Heart left ventricle (tissue), 16 donors: ENCODE results near the gene AFAP1L2. TPM values are rescaled to one million over a fixed set of nuclear protein-coding genes. Genes with fewer than 3 reads are reported as not detected.

Experiments used
- ATAC-seq, 4 donors: fragments of 200-7000 bp; cut with Tn5 transposase; one replicate each; pipeline ENCODE4 v1.9.1; 2020 to 2022; ENCODE audit warnings: moderate library complexity in 4 of 4, mild to moderate bottlenecking in 3 of 4, moderate number of reproducible peaks in 1 of 4
- DNase-seq, 5 donors: peaks; one replicate each; pipeline ENCODE4 v3.0.0-alpha.2; 2020
- H3K27ac ChIP-seq, 12 donors: fragments of 200-600 bp; sonication (generic) in 4 of 12; one replicate each; pipeline versions ENCODE4 v1.5.0 to v1.8.0; 2016 to 2022; ENCODE audit warnings: mild to moderate bottlenecking in 2 of 12
- H3K27me3 ChIP-seq, 9 donors: fragments of 200-600 bp; sonication (generic) in 2 of 9; one replicate each; pipeline versions ENCODE4 v1.5.1 to v1.8.0; 2016 to 2022; ENCODE audit warnings: mild to moderate bottlenecking in 3 of 9
- H3K36me3 ChIP-seq, 9 donors: fragments of 200-600 bp; sonication (generic) in 2 of 9; one replicate each; pipeline versions ENCODE4 v1.5.0 to v1.8.0; 2018 to 2022; ENCODE audit warnings: mild to moderate bottlenecking in 2 of 9
- H3K4me1 ChIP-seq, 12 donors: fragments of 200-600 bp; sonication (generic) in 4 of 12; one replicate each; pipeline versions ENCODE4 v1.5.0 to v1.8.0; 2016 to 2022; ENCODE audit warnings: mild to moderate bottlenecking in 3 of 12
- H3K4me3 ChIP-seq, 12 donors: fragments of 200-600 bp; sonication (generic) in 4 of 12; one replicate each; pipeline versions ENCODE4 v1.5.0 to v1.8.0; 2017 to 2022; ENCODE audit warnings: mild to moderate bottlenecking in 9 of 12, moderate library complexity in 4 of 12
- H3K9me3 ChIP-seq, 12 donors: fragments of 200-600 bp; sonication (generic) in 4 of 12; one replicate each; pipeline versions ENCODE4 v1.5.0 to v1.8.0; 2016 to 2022; ENCODE audit warnings: mild to moderate bottlenecking in 1 of 12
- CTCF ChIP-seq, 12 donors: fragments of 200-600 bp; sonication (generic) in 4 of 12; IDR thresholded peaks; one replicate each; pipeline versions ENCODE4 v1.5.0 to v1.8.0; 2018 to 2022; ENCODE audit warnings: antibody characterized with exemption in 12 of 12, mild to moderate bottlenecking in 5 of 12
- POLR2A ChIP-seq, 2 donors: fragments of 450-650 bp; IDR thresholded peaks; one replicate each; pipeline ENCODE4 v1.6.1; 2017; ENCODE audit warnings: antibody characterized with exemption in 2 of 2, mild to moderate bottlenecking in 2 of 2, moderate library complexity in 2 of 2
- WGBS, 4 donors: extraction: QIAGEN DNeasy Blood & Tissue Kit in 2 of 4; methylation state at CpG; one replicate each; pipeline versions ENCODE4 v1.1.5 to v1.1.7; 2013 to 2018; 5-methylcytosine and 5-hydroxymethylcytosine counted together
- intact Hi-C, 10 donors: fragments of 100-400 bp; cut with DNase I; formaldehyde crosslinking; loops; one replicate each; pipeline versions ENCODE4 v1.11.1 to v1.14.2; 2022
- long read RNA-seq, 3 donors: library from polyadenylated mRNA; unstranded; transcript quantifications; one replicate each; pipeline ENCODE4 v2.0.0, GENCODE V29; 2020 to 2021
- polyA plus RNA-seq, 2 donors: library from polyadenylated mRNA; stranded (reverse); fragments of 200-250 nt; gene quantifications; one replicate each; pipeline ENCODE4 v1.2.3, GENCODE V29; 2013
- total RNA-seq, 9 donors: library from RNA; depleted of rRNA in 2 of 9; stranded (reverse); fragments of >200 nt in 2 of 9; fragmentation: NEBNext Ultra II Directional in 3 of 9; extraction: Animal tissue kit (Norgen Biotek cat#: 25700) in 3 of 9; gene quantifications; one replicate each; pipeline versions ENCODE4 v1.1.0 to v1.2.4, GENCODE V29; 2016 to 2023
- donor health status: ischemic (EF 13 %, LVEDD 7.1; RV severe dilation, severe dysfunction).
- donor health status: healthy with polysubstance abuse.
- donor health status: DM: no; HTN: yes; CAD: no.
- donor health status: DM: no; HTN: no; CAD: no.
- donor health status: ischemic (EF 25% LVEDD 6.9; RV normal size, moderate dysfunction).
- donor health status: ischemic (EF 25% LVEDD 5.7; RV mildly dilated, moderate dysfunction).
- donor health status: healthy.
- donor health status: DM: yes; HTN: yes; CAD: no.
- donor health status: ischemic (EF 35%, LVEDD 5.7; RV mildly dilated, moderate dysfunction).
- donor health status: nonischemic (EF 11% LVEDD 7.7; RV severe dilation, severe dysfunction).
- donor health status: DM: yes; HTN: yes; CAD: no.
- donor health status: PGD.
- donor health status: ischemic (EF 29% LVEDD 5.4; RV normal size, mild dysfunction).
- donor health status: nonischemic (EF 23%, LVEDD 6.1; RV moderate dilation, normal function).

The AFAP1L2 gene
- total RNA-seq, result 1 to 10 TPM; 2.8 to 8.2 (median 5.0) TPM
- 1 to 10 TPM; 2.8 to 3.0 TPM for polyA plus RNA-seq
- long read RNA-seq, donor 1, partial matches to known transcripts, result 1 of 4 reads
- long read RNA-seq, donor 1, other reads (novel, unspliced or antisense), result 2 of 4 reads
- long read RNA-seq, donor 2, partial matches to known transcripts, result 6 of 14 reads
- long read RNA-seq, donor 2, other reads (novel, unspliced or antisense), result 8 of 14 reads
- long read RNA-seq, donor 3, partial matches to known transcripts, result 0 of 9 reads
- long read RNA-seq, donor 3, other reads (novel, unspliced or antisense), result 7 of 9 reads

GRCh38 chr10:114404171-114405010 is at the start of gene AFAP1L2:
AFAP1L2 (minus strand) TSS chr10:114404502; CDS start chr10:114404455, 47 bp downstream.
- Histone ChIP-seq H3K4me1 (peaks cover 4 to 62% (median 26%) of the 10 kb centered on the region in 12 donors), H3K9me3 (peaks cover 0 to 2% (median 0%) of the 10 kb centered on the region in 12 donors), H3K27ac (peak within 1 kb of the TSS; percentile 37 to 76 (median 68)), H3K4me3 (peak within 1 kb of the TSS; percentile 52 to 71 (median 61)), H3K36me3 (no peaks in the 10 kb centered on the region), H3K27me3 (peaks cover 0 to 39% (median 5%) of the 10 kb centered on the region in 9 donors)
- WGBS, 4 donors, result 1 to 6% (median 2%) methylated on average over 17 to 88 of the region's 88 CpGs
- intact Hi-C loops, result loop anchor here in 5 of 10 donors (5.0 to 10.0 kb wide), 5 partner anchors 67 to 102 kb away; no protein-coding TSS in a partner anchor
- ATAC-seq (peak; percentile 39 to 84 (median 74)), DNase-seq (peak in 4 of 5 donors; percentile 43 to 70 (median 51))
- TF ChIP-seq POLR2A (IDR thresholded peaks at IDR 0.05) (peak in 1 of 2 donors; percentile 43), CTCF (IDR thresholded peaks at IDR 0.05) (no peak)

- no peaks in the 10 kb centered on the region for H3K9me3 ChIP-seq
- ATAC-seq (peak in 1 of 4 donors; percentile 14), DNase-seq (no peak)
- 83 to 89% (median 86%) methylated on average over 9 of the region's 9 CpGs for WGBS, 4 donors
- TF ChIP-seq POLR2A (IDR thresholded peaks at IDR 0.05) (no peak), CTCF (IDR thresholded peaks at IDR 0.05) (no peak)
- H3K4me1 ChIP-seq, result peaks cover 0 to 15% (median 2%) of the 10 kb centered on the region in 12 donors
- peaks cover 0 to 98% (median 28%) of the 10 kb centered on the region in 9 donors for H3K36me3 ChIP-seq
- no peaks in the 10 kb centered on the region for H3K27me3 ChIP-seq
- H3K27ac ChIP-seq, result no peak overlapping the region
- intact Hi-C loops, result no loop called here
- no peak overlapping the region for H3K4me3 ChIP-seq
Observed at GRCh38 chr10:114453576-114453975, 49.3 kb upstream of the AFAP1L2 start.

GRCh38 chr10:114448897-114449296 is 44.6 kb upstream of the AFAP1L2 start:
- Histone ChIP-seq H3K27me3 (no peaks in the 10 kb centered on the region), H3K4me1 (peaks cover 0 to 21% (median 4%) of the 10 kb centered on the region in 12 donors), H3K36me3 (peaks cover 0 to 100% (median 55%) of the 10 kb centered on the region in 9 donors), H3K27ac (no peak overlapping the region), H3K9me3 (no peaks in the 10 kb centered on the region), H3K4me3 (no peak overlapping the region)
- TF ChIP-seq POLR2A (IDR thresholded peaks at IDR 0.05) (no peak), CTCF (IDR thresholded peaks at IDR 0.05) (no peak)
- 74 to 82% (median 77%) methylated on average over 2 of the region's 2 CpGs for WGBS, 4 donors
- ATAC-seq, result peak in 1 of 4 donors; percentile 16
- intact Hi-C loops, result no loop called here
- DNase-seq, result no peak

- H3K27ac ChIP-seq, result no peak overlapping the region
- H3K4me3 ChIP-seq, result no peak overlapping the region
- WGBS, 4 donors, result 73 to 90% (median 81%) methylated on average over 6 of the region's 6 CpGs
- H3K36me3 ChIP-seq, result peaks cover 0 to 100% (median 69%) of the 10 kb centered on the region in 9 donors
- TF ChIP-seq CTCF (IDR thresholded peaks at IDR 0.05) (no peak), POLR2A (IDR thresholded peaks at IDR 0.05) (no peak)
- H3K27me3 ChIP-seq, result no peaks in the 10 kb centered on the region
- no peaks in the 10 kb centered on the region for H3K9me3 ChIP-seq
- H3K4me1 ChIP-seq, result peaks cover 0 to 21% (median 4%) of the 10 kb centered on the region in 12 donors
- ATAC-seq (no peak), DNase-seq (no peak)
- intact Hi-C loops, result no loop called here
Observed at GRCh38 chr10:114445332-114445731, 41.0 kb upstream of the AFAP1L2 start.
